Calu3 (cell line): Measurements from ENCODE around the gene SMIM45.
A peak's percentile ranks its signal among the peaks of the same experiment; 100 is the strongest.

ENCODE experiments used
- BruUV-seq: library from RNA; stranded (reverse); fragments of 400-500 nt; replicated peaks from 2 replicates; lab custom pipeline; 2021; lab: Mats Ljungman, UMichigan
- CTCF ChIA-PET: fragments of 300-600 bp; sonication (Branson Sonifier 250); formaldehyde crosslinking; loops from one replicate; lab custom pipeline; 2022; ENCODE audit warnings: antibody characterized with exemption; lab: Charles Lee
- DNase-seq: peaks from one replicate; pipeline ENCODE4 v3.0.0; 2022
- H3K27ac Mint-ChIP-seq: one replicate; pipeline ENCODE4 v1.8.0; 2022; ENCODE audit warnings: mixed read lengths; ENCODE audit not compliant: unreplicated experiment
- H3K27me3 Mint-ChIP-seq: one replicate; pipeline ENCODE4 v1.8.0; 2022; ENCODE audit warnings: mixed read lengths; ENCODE audit not compliant: unreplicated experiment
- H3K36me3 Mint-ChIP-seq: one replicate; pipeline ENCODE4 v1.8.0; 2022; ENCODE audit warnings: mild to moderate bottlenecking, moderate library complexity, mixed read lengths; ENCODE audit not compliant: insufficient read depth, unreplicated experiment
- H3K4me1 Mint-ChIP-seq: one replicate; pipeline ENCODE4 v1.8.0; 2022; ENCODE audit warnings: mild to moderate bottlenecking, low read depth, mixed read lengths; ENCODE audit not compliant: unreplicated experiment
- H3K4me3 Mint-ChIP-seq: one replicate; pipeline ENCODE4 v1.8.0; 2022; ENCODE audit warnings: mild to moderate bottlenecking, low read depth, moderate library complexity, mixed read lengths; ENCODE audit not compliant: unreplicated experiment
- H3K9me3 Mint-ChIP-seq: one replicate; pipeline ENCODE4 v1.8.0; 2022; ENCODE audit warnings: low read depth, mixed read lengths; ENCODE audit not compliant: unreplicated experiment
- CTCF ChIP-seq: fragments of 200-600 bp; IDR thresholded peaks from one replicate; pipeline ENCODE4 v1.8.0; 2022; ENCODE audit warnings: antibody characterized with exemption; ENCODE audit not compliant: unreplicated experiment
- intact Hi-C: fragments of 100-400 bp; cut with micrococcal nuclease; formaldehyde crosslinking; loops from one replicate; pipeline ENCODE4 v1.10.0; 2022; ENCODE audit not compliant: unreplicated experiment

Gene SMIM45

GRCh38 chr22:41931701-41932269 is 20.2 kb upstream of the SMIM45 start:
- no peak for DNase-seq
- intact Hi-C loops, result no loop called here
- Mint-ChIP-seq H3K27me3 (peaks cover 20% of the 10 kb centered on the region), H3K4me1 (no peaks in the 10 kb centered on the region), H3K36me3 (peaks cover 36% of the 10 kb centered on the region), H3K4me3 (no peak overlapping the region), H3K27ac (no peak overlapping the region), H3K9me3 (no peaks in the 10 kb centered on the region)
- no peak for TF ChIP-seq CTCF
- CTCF ChIA-PET, result no interaction called here
- no TSS peak for BruUV-seq

- no peak for DNase-seq
- no peak overlapping the region for H3K4me3 Mint-ChIP-seq
- H3K9me3 Mint-ChIP-seq, result no peaks in the 10 kb centered on the region
- intact Hi-C loops, result no loop called here
- no peaks in the 10 kb centered on the region for H3K4me1 Mint-ChIP-seq
- H3K36me3 Mint-ChIP-seq, result peaks cover 36% of the 10 kb centered on the region
- no peak for TF ChIP-seq CTCF
- CTCF ChIA-PET, result no interaction called here
- BruUV-seq, result no TSS peak
- H3K27ac Mint-ChIP-seq, result peak overlapping the region; percentile 36
- H3K27me3 Mint-ChIP-seq, result peaks cover 14% of the 10 kb centered on the region
Measured at GRCh38 chr22:41932353-41932752, 19.6 kb upstream of the SMIM45 start.

GRCh38 chr22:41933411-41934177 is 18.4 kb upstream of the SMIM45 start:
- no peaks in the 10 kb centered on the region for H3K4me1 Mint-ChIP-seq
- H3K27me3 Mint-ChIP-seq, result peaks cover 2% of the 10 kb centered on the region
- no peak overlapping the region for H3K27ac Mint-ChIP-seq
- DNase-seq, result no peak
- peaks cover 32% of the 10 kb centered on the region for H3K36me3 Mint-ChIP-seq
- no peak for TF ChIP-seq CTCF
- no peaks in the 10 kb centered on the region for H3K9me3 Mint-ChIP-seq
- CTCF ChIA-PET, result interaction anchor here (0.7 kb wide), 1 partner anchor 8 kb away, joined by 3 read pairs; no protein-coding TSS in a partner anchor
- no peak overlapping the region for H3K4me3 Mint-ChIP-seq
- BruUV-seq, result no TSS peak
- intact Hi-C loops, result no loop called here

DNA sequence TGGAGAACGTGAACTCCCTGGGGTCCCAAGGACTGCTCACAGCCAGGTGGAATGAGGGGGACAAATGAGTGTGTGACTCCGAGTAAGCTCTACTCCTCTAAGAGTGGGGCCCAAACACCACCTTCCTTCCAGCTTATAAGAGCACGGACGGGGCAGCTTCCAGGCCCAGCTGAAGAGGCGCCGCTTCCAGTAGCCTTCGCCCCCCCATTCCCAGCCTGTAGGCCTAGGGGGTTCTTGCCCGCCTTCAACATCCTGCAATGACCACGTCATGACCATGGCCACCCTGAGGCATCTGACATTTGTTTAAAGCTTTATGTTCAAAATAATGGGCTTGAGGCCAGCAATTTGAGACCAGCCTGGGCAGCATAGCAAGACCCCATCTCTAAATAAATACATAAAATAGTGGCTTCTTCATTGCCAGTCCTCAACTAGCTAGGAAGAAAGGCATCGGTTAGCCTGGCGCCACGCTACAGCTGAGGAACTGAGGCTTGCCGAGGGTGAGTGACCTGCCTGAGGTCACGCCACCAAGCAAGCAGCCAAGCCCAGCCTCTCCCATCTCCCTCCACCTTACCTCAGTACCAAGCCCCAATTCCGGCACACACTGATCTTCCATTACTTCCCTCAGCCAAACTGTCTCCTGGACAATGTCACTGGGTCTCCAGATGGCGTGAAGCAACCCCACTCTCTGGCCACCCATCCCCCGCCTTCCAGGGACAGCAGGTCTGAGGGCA is 17.5 kb upstream of the SMIM45 start:
- Mint-ChIP-seq H3K9me3 (no peaks in the 10 kb centered on the region), H3K27ac (no peak overlapping the region), H3K27me3 (no peaks in the 10 kb centered on the region), H3K4me1 (peaks cover 3% of the 10 kb centered on the region), H3K36me3 (peaks cover 30% of the 10 kb centered on the region), H3K4me3 (no peak overlapping the region)
- intact Hi-C loops, result no loop called here
- no peak for TF ChIP-seq CTCF
- CTCF ChIA-PET, result interaction anchor here (0.7 kb wide), 1 partner anchor 9 kb away, joined by 3 read pairs; no protein-coding TSS in a partner anchor
- BruUV-seq, result no TSS peak
- no peak for DNase-seq
